NCI-H345 treated with DMSO at 0.1 percent for 48 hours (cell line): ENCODE measurements around the gene MICAL3.

ENCODE experiments used
- DNase-seq: peaks from one replicate; lab custom pipeline; 2025; ENCODE audit not compliant: unreplicated experiment; lab: John Stamatoyannopoulos, UW

The MICAL3 gene

GRCh38 chr22:17917490-17917983, 106.8 kb downstream of the MICAL3 start:
- DNase-seq, result no peak

- DNase-seq, result no peak
These were observed 108.0 kb downstream of the MICAL3 start for GRCh38 chr22:17916226-17916889.

GRCh38 chr22:17915676-17916075, 108.7 kb downstream of the MICAL3 start:
- DNase-seq, result no peak

- no peak for DNase-seq
These were observed 109.2 kb downstream of the MICAL3 start for GRCh38 chr22:17915188-17915587.

GRCh38 chr22:17914474-17914873, 109.9 kb downstream of the MICAL3 start:
- DNase-seq, result no peak

GRCh38 chr22:17913801-17914347, 110.5 kb downstream of the MICAL3 start:
- no peak for DNase-seq

- DNase-seq, result peak; percentile 18
These were observed 111.2 kb downstream of the MICAL3 start for GRCh38 chr22:17912945-17913721.

GRCh38 chr22:17911887-17912286, 112.5 kb downstream of the MICAL3 start:
- DNase-seq, result no peak

- DNase-seq, result no peak
These were observed 113.1 kb downstream of the MICAL3 start for GRCh38 chr22:17911312-17911705.

GRCh38 chr22:17910561-17911311, 113.6 kb downstream of the MICAL3 start:
- no peak for DNase-seq

GRCh38 chr22:17907748-17908051, 116.7 kb downstream of the MICAL3 start:
- DNase-seq, result no peak

- no peak for DNase-seq
These were observed 117.2 kb downstream of the MICAL3 start for GRCh38 chr22:17906978-17907747.

- DNase-seq, result no peak
These were observed 118.9 kb downstream of the MICAL3 start for GRCh38 chr22:17905445-17905844.

GRCh38 chr22:17903564-17904295, 120.6 kb downstream of the MICAL3 start:
- no peak for DNase-seq

- no peak for DNase-seq
These were observed 121.4 kb downstream of the MICAL3 start for GRCh38 chr22:17902960-17903359.

GRCh38 chr22:17898375-17898774, 126.0 kb downstream of the MICAL3 start:
- DNase-seq, result no peak

GRCh38 chr22:17897858-17898257, 126.5 kb downstream of the MICAL3 start:
- no peak for DNase-seq

- DNase-seq, result no peak
These were observed 126.9 kb downstream of the MICAL3 start for GRCh38 chr22:17897426-17897825.

GRCh38 chr22:17896586-17896985, 127.8 kb downstream of the MICAL3 start:
- DNase-seq, result no peak

GRCh38 chr22:17893900-17894535, 130.3 kb downstream of the MICAL3 start:
- no peak for DNase-seq
